Right atrium auricular region (tissue), 2 donors: ENCODE measurements around the gene ABCG8. TPM values are rescaled to one million over a fixed set of nuclear protein-coding genes. Genes with fewer than 3 reads are reported as not detected.

Experiments used
- DNase-seq: peaks from one replicate; pipeline ENCODE4 v3.0.0-alpha.2; 2019; ENCODE audit warnings: low spot score
- H3K27ac ChIP-seq, 2 donors: fragments of 200-600 bp; sonication (generic); 1 replicate in 1 of 2; 2 replicates in 1 of 2; pipeline ENCODE4 v1.5.1; 2016 to 2019
- H3K27me3 ChIP-seq, 2 donors: fragments of 200-600 bp; sonication (generic); one replicate each; pipeline versions ENCODE4 v1.5.1 to v1.6.0; 2017 to 2019
- H3K36me3 ChIP-seq: fragments of 200-600 bp; sonication (generic); one replicate; pipeline ENCODE4 v1.5.1; 2016
- H3K4me1 ChIP-seq, 2 donors: fragments of 200-600 bp; sonication (generic); one replicate each; pipeline versions ENCODE4 v1.5.1 to v1.6.0; 2017 to 2019
- H3K4me3 ChIP-seq, 2 donors: fragments of 200-600 bp; sonication (generic); 1 replicate in 1 of 2; 2 replicates in 1 of 2; pipeline ENCODE4 v1.5.1; 2017 to 2019; ENCODE audit warnings: mild to moderate bottlenecking in 1 of 2, moderate library complexity in 1 of 2
- H3K9me3 ChIP-seq, 2 donors: fragments of 200-600 bp; sonication (generic); one replicate each; pipeline ENCODE4 v1.5.1; 2019
- CTCF ChIP-seq, 2 donors: fragments of 200-600 bp; sonication (generic); IDR thresholded peaks; one replicate each; pipeline ENCODE4 v1.5.1; 2019; ENCODE audit warnings: antibody characterized with exemption in 2 of 2
- total RNA-seq, 2 donors: library from RNA; depleted of rRNA; stranded (reverse); fragments of >200 nt; gene quantifications; one replicate each; pipeline ENCODE4 v1.1.0, GENCODE V29; 2016

ABCG8 gene
- total RNA-seq, 2 donors from 2014 or later, result not detected

GRCh38 chr2:43819491-43820163, 19.1 kb upstream of the ABCG8 start:
- no peaks in the 10 kb centered on the region for H3K9me3 ChIP-seq
- no peak overlapping the region for H3K27ac ChIP-seq
- TF ChIP-seq CTCF (IDR thresholded peaks at IDR 0.05), result no peak
- no peaks in the 10 kb centered on the region for H3K27me3 ChIP-seq
- no peaks in the 10 kb centered on the region for H3K4me1 ChIP-seq
- H3K36me3 ChIP-seq, result no peaks in the 10 kb centered on the region
- H3K4me3 ChIP-seq, result no peak overlapping the region
- no peak for DNase-seq

GRCh38 chr2:43822839-43823238, 15.9 kb upstream of the ABCG8 start:
- Histone ChIP-seq H3K4me1 (no peaks in the 10 kb centered on the region), H3K27me3 (no peaks in the 10 kb centered on the region), H3K36me3 (no peaks in the 10 kb centered on the region), H3K27ac (no peak overlapping the region), H3K9me3 (no peaks in the 10 kb centered on the region), H3K4me3 (no peak overlapping the region)
- no peak for DNase-seq
- TF ChIP-seq CTCF (IDR thresholded peaks at IDR 0.05), result no peak

- Histone ChIP-seq H3K36me3 (no peaks in the 10 kb centered on the region), H3K4me1 (no peaks in the 10 kb centered on the region), H3K27ac (no peak overlapping the region), H3K27me3 (no peaks in the 10 kb centered on the region), H3K4me3 (no peak overlapping the region), H3K9me3 (no peaks in the 10 kb centered on the region)
- TF ChIP-seq CTCF (IDR thresholded peaks at IDR 0.05), result no peak
- DNase-seq, result no peak
Observed at GRCh38 chr2:43823751-43824150, 15.0 kb upstream of the ABCG8 start.

- Histone ChIP-seq H3K9me3 (no peaks in the 10 kb centered on the region), H3K4me1 (no peaks in the 10 kb centered on the region), H3K4me3 (no peak overlapping the region), H3K36me3 (no peaks in the 10 kb centered on the region), H3K27ac (no peak overlapping the region), H3K27me3 (no peaks in the 10 kb centered on the region)
- TF ChIP-seq CTCF (IDR thresholded peaks at IDR 0.05), result no peak
- no peak for DNase-seq
Observed at GRCh38 chr2:43824512-43824911, 14.3 kb upstream of the ABCG8 start.

- no peak for TF ChIP-seq CTCF (IDR thresholded peaks at IDR 0.05)
- H3K36me3 ChIP-seq, result no peaks in the 10 kb centered on the region
- no peak overlapping the region for H3K27ac ChIP-seq
- no peaks in the 10 kb centered on the region for H3K4me1 ChIP-seq
- no peaks in the 10 kb centered on the region for H3K9me3 ChIP-seq
- no peak overlapping the region for H3K4me3 ChIP-seq
- H3K27me3 ChIP-seq, result no peaks in the 10 kb centered on the region
- DNase-seq, result no peak
Observed at GRCh38 chr2:43824951-43825493, 13.7 kb upstream of the ABCG8 start.

GRCh38 chr2:43825841-43826240, 12.9 kb upstream of the ABCG8 start:
- no peak for TF ChIP-seq CTCF (IDR thresholded peaks at IDR 0.05)
- no peak for DNase-seq

More at GRCh38 chr2:43825841-43826240, 12.9 kb upstream of the ABCG8 start:
- Histone ChIP-seq H3K9me3 (no peaks in the 10 kb centered on the region), H3K36me3 (no peaks in the 10 kb centered on the region), H3K4me3 (no peak overlapping the region), H3K27ac (no peak overlapping the region), H3K27me3 (no peaks in the 10 kb centered on the region), H3K4me1 (no peaks in the 10 kb centered on the region)
